ENCODE results near the gene ENOX2.

The ENOX2 gene

DNA sequence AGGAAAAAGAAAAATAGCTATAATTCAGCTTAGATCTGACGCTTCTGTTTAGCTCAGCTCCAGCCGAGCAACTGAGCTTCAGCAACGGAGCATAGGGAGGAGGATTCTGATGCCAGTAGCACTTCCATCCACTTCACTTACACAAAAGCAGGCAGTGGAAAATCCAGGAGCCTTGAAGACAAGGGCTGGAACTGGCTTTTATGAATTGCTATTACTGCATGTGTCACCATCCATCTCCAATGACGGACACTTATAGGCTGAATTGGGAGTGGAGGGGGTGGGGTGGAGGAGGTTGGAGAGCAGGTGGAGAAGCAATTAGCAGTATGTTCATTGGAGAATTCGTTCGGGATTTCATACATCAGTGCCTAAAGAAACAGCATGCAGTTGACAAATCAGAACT is 15.6 kb downstream of the ENOX2 start:
- no peak for TF ChIP-seq CTCF (IDR thresholded peaks at IDR 0.05)

GRCh38 chrX:130885996-130886395 is 17.0 kb downstream of the ENOX2 start:
- TF ChIP-seq CTCF (IDR thresholded peaks at IDR 0.05) = no peak

- TF ChIP-seq CTCF (IDR thresholded peaks at IDR 0.05) = no peak
Observed at GRCh38 chrX:130885508-130885907, 17.5 kb downstream of the ENOX2 start.

GRCh38 chrX:130884627-130885026 is 18.4 kb downstream of the ENOX2 start:
- TF ChIP-seq CTCF (IDR thresholded peaks at IDR 0.05) = no peak

- no peak for TF ChIP-seq CTCF (IDR thresholded peaks at IDR 0.05)
Observed at GRCh38 chrX:130879869-130880268, 23.1 kb downstream of the ENOX2 start.

DNA sequence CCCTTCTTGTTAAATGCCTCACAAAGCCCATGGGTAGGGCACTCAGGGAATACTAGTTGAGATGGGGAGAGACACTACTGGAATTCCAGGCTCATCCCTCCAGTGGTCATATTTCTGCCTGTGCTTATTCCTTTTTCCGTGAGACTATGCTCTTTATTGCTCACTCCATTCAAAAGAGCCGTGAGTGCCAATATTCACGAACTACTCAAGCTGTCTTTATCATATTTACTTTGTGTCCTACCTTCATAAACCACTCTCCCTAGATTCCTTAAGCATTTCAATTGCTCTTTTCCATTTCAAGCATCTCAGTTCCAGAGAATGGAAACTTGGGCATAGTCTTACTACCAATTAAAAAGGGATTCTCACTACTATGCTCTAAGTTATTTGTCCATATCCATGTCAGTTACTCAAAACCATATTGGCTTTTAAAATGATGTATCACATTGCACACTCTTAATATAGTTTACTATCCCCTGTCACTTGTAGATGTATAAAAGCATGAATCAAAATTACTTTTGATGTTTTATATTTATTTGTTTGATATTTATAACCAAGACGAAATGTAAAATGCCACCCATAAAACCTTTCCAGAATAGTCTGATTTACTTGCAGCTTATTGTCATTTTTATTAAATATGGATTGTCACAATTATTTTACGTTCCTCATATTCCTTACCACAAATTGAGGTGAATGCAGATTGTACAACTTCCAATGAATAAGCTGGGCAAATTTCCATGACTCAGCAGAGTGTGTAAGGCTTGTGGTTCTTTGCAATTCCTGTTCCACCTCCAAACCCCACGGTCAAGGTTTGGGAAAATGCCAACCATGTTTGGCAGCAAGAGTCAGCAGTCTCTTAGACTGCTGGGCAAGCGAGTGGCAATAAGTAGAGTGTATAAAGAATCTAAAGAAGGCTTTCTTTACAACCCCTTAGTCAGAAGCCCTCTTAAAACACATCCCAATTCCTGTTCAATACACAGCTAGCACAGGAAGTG is 24.4 kb downstream of the ENOX2 start:
- TF ChIP-seq CTCF (IDR thresholded peaks at IDR 0.05) = no peak

GRCh38 chrX:130877892-130878341 is 25.1 kb downstream of the ENOX2 start:
- TF ChIP-seq CTCF (IDR thresholded peaks at IDR 0.05) = no peak

Data from LNCAP (cell line).